Stimulated activated CD8-positive, alpha-beta memory T cell treated with anti-CD3 and anti-CD28 coated beads, Interleukin-15, amount 100 ng/mL, for 4 hours (primary cell): Measurements from ENCODE around the gene KIAA0753.
A peak's percentile ranks its signal among the peaks of the same experiment; 100 is the strongest.
"Not testable (repeated sequence)": the region's sequence is repeated elsewhere in the genome, so short reads cannot be mapped to it uniquely, and the experiment has no call there.

Experiments
- DNase-seq, 2 donors: peaks; one replicate each; pipeline ENCODE4 v3.0.0-alpha.2; 2020; ENCODE audit warnings: low read depth in 2 of 2

The KIAA0753 gene

DNA sequence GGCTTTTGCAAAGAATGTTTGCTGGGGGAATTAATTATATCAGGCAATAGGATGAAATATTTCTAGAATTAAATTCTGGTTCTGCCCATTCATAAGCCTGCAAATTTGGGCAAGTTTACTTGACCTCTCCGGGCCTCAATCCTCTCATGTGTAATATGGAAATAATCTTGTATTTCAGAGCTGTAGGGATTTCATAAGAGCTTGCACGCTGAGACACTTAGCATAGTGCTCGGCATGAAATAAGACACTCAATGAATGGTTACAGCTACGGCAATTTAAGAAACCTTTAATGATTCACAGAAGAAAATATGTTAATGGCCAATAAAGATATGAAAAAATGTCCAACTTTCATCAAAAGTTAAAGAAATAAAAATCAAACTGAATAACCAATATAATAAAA, 43.6 kb downstream of the KIAA0753 start:
- no peak for DNase-seq

DNA sequence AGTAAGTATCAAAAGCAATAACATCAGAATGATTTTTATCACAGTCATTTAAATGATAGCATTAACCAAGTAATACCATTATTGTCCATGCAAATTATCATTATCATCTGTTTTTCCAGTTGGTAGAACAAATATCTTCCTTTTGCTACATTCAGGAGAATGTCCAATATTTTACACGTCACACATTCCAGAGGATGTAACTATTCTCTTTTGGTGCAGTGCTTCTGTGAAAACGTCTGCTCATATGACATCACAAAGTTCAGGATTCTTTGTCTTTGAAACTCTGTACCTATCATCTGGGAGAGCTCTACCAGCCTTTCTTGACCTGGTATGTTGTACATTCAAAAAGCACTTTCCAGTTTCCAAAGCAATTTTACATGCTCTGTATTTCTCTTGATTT, 44.0 kb downstream of the KIAA0753 start:
- no peak for DNase-seq

DNA sequence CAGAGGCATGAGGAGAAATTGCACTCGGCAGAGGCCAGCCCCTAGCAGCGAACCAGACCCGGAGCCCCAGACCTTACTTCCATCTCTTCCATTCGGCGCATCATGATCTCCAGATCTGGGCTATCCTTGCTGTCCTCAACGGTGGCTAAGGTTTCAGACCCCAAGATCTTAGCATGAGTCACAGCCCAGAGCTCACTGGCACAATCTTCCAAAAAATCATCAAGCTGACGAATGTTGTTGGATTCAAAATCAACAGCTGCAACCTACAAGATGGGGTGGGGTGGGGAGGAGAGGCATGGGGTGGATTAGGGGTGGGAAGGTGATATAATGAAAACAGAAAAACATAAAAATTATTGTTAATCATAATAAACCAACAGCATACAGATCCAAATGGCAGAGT, 44.4 kb downstream of the KIAA0753 start:
- no peak for DNase-seq

DNA sequence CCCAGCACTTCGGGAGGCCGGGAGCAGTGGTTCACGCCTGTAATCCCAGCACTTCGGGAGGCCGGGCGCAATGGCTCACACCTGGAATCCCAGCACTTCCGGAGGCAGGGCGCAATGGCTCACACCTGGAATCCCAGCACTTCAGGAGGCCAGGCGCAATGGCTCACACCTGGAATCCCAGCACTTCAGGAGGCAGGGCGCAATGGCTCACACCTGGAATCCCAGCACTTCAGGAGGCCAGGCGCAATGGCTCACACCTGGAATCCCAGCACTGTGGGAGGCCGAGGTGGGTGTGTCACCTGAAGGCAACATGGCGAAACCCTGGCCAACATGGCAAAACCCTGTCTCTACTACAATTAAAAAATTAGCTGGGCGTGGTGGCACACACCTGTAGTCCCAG, 47.1 kb downstream of the KIAA0753 start:
- not testable (repeated sequence) for DNase-seq

DNA sequence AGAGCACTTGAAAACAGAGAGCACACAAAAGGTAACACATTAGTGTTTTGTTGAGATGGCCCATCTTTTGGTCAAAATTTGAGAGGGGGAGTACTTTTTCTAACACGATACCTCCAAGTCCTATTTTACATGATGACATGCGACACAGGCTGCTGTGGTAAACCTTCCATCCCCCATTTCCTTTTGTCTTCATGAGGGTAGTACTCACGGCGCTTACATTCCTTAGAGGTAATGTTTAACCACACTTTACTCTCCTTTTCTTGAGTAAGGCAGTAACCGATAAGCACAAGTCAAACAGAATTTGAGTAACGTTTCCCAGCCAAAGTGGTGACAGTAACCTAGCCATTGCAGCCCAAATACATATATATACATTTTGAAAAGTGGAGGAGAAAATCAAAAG, 48.3 kb downstream of the KIAA0753 start:
- no peak for DNase-seq

DNA sequence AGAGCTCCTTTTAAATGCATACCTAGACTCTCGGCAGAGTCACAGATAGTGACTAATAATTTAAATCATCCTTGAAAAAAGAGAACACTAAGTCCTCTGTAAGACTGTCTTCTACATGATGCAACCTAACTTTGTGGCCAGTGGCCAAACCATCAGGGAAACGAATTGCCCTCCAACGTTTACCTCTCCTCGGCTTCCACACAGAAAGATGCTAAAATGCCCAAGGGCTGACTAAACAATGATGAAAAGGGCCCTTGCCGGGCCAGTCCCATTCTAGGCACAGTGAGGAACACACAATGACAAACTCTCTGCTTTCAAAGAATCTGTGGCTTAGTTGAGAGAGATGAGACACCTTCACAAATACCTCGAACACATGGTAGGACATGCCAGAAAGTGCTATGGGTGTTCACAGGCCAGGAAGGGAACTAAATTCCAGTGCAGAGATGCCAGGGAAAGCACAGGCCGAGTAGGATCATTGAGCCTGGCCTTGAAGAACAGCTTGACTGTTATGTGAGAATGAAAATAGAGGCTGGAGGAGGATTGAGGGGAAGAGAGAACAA, 48.8 kb downstream of the KIAA0753 start:
- no peak for DNase-seq

DNA sequence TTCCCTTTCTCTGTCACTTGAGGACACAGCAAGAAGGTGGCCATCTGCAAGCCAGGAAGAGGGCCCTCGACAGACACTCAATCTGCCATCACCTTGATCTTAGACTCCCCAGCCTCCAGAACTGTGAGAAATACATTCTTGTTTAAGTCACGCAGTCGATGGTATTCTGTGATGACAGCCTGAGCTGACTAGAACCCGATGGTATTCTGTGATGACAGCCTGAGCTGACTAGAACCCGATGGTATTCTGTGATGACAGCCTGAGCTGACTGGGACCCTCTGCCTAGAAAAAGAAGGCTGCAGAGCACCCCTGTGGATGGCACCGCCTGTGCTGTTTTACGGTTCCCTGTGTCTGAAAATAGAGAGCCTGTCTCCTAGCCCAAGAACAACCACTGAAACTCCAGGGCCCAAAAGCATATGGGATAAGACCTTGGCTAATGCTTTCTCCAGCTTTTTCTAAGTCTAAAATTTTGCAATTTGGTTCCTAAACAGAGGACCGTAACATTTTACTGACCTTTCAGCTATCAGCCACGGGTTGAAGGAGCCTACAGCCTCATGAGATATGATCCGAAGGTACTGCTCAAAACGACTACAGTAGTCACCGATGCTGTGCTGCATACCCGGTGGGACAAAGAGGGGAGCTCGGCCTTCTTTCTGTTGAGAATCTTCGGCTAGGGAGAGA, 51.1 kb downstream of the KIAA0753 start:
- DNase-seq, result no peak

DNA sequence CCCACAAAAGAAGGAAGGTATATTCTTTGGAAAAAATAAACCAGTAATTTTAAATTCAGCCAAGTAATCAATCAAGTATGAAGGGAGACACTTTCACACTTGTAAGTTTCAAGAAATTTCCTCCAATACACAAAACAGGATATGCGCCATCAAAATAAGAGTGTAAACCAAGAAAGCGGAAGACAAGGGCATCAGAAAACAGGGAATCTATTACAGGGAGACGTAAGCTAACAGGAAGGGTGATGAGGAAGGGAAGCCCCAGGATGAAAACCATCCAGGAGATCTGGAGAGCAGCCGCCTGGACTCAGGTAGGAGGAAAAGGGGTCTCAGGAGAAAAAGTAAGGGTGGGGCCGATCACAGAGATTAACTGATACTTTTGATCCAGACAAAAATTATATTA, 52.3 kb downstream of the KIAA0753 start:
- DNase-seq, result no peak

DNA sequence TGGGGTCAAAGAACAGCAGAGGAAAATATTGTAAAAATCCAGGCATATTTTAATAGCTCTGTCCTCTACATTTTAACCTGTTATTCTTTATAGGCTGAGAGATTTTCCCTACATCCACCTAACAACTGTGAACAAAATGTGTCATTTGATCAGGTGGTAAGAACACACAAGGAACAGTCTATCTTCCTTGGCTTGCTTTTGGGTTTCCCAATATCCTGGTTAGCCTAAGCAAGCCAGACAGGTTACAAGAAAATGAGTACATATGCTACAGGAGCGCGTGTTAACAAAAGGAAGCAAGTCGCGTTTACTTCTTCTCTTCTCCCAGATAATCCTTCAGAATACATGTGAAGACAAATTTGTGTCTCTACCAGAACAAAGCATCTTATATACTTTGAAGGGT, 53.2 kb downstream of the KIAA0753 start:
- no peak for DNase-seq

DNA sequence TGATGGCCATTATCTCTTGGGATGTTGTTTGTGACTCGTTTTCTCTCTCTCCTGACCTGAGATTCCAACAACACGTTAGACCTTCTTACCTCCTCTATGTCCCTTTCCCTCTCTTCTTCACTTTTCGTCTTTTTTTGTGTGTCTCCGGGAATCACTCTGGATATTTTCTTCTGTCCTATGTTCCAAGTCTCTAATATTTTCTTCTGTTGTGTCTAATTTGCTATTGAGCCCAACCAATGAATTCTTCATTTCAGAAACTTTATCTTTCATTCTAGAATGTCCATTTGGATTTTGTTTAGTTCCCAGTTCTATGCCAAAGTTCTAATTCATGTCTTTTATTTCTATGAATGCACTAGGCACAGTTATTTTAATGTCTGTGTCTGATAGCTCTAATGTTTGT, 57.1 kb downstream of the KIAA0753 start:
- DNase-seq, result no peak

DNA sequence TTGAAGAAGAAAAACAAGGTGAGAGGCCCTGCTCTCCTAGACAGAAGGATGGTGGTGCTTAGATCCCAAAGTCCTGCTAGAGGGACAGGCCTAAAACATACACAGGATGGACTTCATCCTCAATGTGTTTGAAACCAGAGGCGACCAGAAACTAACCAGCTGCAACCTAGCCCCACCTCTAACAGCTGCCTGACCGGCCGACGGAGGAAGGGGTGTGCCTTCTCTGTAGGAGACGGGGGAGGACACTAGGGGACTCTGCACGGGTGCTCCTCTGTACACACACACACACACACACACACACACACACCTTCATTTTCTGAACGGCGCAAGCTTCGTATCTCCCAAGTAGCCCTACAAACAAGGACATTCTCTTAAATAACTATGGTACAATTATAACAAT, 59.9 kb downstream of the KIAA0753 start:
- DNase-seq, result no peak

DNA sequence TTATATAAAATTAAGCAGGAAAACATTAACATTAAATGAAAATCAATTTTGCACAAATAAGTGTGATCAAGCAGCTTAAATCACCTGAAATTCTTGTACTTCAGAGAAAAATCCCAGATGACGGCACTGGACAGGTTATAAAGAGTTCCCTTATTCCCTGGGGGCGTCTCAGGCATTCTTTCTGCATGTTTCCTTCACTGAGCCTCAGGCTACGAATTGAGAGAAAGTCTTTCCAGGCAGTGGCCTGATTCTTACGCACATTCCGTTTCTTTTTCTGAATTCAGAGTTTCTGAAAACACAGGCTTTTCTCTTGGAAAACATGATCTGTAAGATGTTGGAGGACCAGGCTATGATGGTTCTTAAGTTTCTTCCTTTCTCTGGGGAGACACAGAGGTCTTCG, 62.0 kb downstream of the KIAA0753 start:
- no peak for DNase-seq

DNA sequence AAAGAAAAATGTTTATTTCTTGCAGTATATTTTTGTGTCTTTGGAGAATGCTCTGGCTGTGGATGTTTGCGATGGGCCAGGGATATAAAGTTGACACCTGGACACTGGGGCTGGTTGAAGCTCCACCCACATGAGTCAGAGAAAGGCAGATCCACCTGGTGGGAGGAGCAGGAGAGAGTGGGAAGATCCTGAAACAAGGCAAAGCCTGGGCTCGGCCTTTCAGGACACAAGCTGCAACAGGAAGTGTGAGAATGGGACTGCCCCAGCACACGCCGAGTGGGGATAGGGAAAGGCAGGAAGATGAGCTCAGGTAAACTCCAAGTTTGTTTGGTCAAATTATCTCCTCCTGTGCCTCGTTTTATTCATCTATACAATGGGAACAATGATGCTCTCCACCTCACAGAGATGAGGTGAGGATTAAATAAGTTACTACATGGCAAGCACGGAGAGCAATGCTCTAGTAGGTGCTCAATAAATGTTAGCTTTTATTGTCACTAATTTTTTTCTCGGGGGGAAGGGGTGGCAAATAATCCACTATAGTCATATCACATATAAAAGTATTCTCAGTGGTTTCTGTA, 62.7 kb downstream of the KIAA0753 start:
- DNase-seq, result no peak

DNA sequence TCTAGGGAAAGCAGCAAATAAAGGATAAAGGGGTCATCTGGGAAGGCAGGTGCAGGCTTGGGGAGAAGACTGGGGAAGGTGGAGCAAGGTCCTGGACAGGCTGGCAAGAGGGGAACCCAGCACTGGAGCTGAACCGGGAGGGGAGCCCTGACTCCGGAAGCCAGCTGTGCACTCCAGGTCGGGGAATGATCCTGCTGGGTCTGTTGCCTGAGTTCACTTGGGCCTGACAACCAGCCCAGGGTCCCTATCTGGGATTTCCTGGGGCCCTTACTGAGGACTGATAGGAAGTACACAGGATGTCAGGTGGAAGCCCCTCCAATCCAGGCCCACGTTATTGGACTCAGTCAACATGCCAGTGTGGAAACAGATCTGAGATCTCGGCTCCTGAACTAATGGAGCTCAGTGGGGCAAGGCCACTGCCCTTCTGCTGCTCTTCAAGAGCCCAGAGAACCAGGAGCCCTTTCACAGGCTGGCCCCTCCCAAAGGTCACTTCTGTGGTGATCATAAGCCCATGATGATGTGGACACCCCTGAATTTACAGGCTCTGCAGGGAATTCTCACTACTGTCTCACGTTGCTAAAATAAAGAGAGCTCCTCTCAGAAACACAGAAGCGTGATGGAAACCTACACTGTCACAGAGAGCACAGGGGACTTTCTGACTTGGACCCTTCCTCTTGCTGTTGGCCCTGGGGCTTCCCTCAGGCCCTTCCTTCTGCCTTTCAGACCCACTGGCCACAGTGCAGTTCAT, 64.3 kb downstream of the KIAA0753 start:
- no peak for DNase-seq

DNA sequence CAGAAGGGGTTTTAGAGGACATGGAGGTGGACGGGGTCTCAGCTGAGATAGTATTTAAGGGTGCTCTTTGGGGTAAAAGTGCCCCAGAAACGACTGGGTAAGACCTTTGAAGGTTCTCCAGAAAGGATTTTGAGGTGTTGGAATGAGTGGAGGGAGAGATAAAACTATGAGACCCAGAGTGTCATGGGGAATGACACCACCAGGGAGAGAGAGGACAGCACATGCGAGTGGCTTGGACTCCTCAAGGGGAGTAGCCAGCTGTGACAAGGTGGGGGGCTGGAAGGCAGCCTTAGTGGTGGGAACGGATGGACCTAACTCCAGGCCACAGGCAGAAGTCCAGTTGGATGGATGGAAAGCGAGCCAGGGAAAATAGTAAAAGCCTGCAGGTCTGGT, 64.9 kb downstream of the KIAA0753 start:
- no peak for DNase-seq

DNA sequence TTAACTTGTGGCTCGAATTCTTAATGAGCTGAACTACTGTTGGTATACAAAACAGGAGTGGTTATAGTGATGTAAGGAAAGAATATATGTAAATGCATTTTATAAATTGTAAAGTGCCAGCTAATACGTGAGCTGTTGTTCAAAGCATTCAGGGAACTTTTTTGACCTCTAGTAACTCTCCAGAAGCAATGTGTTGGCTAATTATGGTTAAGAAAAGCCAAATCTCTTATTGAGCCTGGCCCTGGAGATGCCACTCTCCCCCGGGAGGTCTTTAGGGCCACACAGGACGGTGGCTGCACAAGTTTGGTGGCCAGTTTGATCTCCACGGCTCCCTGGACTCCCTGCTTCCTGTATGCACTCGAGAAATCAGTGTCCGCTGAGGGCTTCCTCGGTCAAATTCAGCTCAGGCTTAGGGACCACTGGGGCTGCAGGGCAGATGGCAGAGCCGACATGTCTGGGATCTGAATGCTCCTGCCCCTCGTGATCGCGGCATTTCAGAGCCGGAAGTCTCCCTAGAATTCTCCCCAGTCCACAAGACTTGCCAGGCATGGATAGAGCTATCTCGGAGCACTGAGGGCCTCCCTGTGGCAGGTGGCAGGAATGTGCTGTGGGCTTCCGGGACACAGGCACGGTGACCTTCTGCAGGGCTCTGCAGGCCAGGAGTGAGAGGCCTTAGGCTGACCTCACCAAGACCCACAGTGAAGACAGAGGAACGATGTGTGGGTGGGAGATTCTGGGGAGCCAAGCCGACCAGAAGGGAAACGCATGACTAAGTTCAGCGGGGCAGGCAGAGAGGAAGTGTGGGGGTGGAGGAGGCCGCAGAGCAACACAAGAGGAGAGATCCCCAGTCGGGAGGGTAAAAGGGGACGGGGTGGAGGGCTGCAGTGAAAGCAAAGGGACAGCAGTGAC, 65.6 kb downstream of the KIAA0753 start:
- DNase-seq, result peak; percentile 15 to 16

DNA sequence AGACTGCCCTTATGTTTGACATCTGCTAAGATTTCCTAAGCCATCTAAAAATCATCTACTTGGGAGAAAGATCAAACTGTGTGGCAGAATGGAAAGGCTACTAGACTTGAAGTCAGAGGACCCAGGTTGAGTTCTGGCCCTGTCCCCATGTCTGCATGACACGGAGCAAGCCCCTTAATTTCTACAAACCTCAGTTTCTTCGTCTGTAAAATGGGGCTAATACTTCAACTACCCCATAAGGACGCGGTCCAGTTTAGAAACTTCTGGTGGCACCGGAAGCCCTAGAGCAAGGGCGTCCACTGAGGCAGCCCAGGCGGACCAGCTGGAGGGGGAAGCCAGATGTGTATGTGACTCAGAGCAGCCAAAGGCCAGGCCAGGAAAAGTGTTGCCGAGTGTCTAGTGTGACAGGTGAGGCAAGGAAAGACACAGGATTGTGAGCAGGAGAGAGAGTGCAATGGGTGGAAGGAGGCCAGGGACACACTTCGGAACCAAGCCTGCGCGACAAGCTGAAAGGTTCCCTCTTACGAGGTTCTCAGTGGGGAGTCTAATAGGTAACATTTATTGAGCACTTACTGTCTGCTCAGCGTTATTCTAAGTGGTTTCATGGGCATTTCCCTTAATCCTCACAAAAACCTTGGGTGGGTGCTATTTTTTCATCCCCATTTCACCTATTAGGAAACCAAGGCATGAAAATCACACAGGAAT, 66.4 kb downstream of the KIAA0753 start:
- no peak for DNase-seq

DNA sequence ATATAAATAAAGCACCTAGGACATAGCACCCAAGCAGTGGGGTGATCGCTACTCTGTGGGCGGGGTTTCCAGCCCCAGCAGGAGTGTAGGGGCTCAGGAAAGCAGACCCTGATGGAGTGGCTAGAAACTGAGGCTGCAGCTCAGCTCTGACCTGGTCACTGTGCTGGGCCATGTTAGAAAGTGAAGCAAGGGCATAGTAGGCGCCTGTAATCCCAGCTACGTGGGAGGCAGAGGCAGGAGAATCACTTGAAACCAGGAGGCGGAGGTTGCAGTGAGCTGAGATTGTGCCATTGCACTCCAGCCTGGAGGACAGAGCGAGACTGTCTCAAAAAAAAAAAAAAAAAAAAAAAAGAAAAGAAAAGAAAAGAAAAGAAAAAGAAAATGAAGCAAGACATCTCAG, 67.0 kb downstream of the KIAA0753 start:
- DNase-seq, result not testable (repeated sequence)

DNA sequence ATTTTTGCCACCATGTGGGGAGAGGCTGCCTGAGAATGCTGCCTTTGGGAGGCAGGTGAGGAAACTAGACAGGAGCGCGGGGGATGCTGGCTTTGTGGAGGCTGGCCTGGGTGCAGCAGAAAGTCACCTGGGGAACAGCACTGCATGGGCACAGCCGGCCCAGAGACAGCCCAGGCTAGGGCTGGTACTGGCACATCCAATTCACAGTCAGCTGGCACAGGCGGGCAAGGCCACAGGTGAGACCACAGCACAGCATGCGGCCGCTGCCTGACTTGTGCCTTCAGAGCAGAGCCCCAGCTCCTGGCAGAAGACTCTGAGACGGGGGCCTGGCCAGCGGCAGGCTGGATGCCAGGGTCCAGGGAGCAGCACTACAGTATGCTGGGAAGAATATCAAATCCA, 67.5 kb downstream of the KIAA0753 start:
- no peak for DNase-seq

DNA sequence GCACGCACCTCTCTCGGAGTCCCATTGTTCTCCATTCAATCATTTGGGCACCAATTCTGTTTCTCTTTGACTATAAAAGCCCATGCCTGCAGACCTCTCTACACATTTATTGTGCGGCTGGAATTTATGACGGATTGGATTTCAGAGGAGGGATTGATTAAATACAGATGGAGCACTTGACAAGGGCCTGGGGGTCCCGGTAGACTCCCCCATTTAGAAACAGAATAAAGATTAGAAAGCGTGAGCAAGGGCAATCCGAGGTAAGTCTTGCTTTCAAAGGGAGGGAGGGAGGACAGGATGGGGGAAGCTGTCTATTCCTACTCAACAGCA, 69.1 kb downstream of the KIAA0753 start:
- no peak for DNase-seq

DNA sequence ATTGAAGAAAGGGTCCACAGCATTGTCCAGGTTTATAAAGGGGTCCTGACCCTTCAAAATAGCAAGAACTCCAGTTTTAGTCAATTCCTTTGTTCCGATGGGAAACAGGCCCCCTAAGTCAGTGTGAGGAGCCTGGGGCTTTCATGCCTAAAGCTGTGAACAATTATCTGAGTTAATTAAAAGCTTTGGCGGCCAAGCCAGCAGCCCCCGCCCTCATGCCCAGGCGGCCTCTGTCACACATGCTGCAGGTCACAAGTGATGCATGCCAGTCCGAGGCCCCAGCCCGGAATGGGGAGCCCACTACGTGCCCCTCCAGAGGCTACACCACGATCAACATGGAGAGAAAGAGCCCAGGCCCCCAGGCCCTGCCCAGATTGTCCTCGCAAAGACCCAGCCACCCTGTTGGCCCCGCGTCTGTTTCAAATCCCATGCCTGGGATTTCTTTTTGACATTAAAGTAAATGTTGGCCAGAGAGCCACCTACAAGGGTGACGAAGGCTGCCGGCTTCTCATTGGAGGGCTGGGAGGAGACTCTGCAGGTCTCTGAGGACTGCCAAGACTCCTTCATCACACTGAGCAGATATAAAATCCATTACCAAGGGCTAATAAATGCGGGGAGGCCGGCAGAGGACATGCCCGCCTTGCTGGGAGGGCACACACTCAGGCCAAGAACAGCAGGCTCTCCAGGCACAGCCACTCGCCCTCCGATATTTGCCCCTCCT, 69.6 kb downstream of the KIAA0753 start:
- no peak for DNase-seq
